ENCODE data around the gene ABO.
"Not testable (repeated sequence)": the region's sequence is repeated elsewhere in the genome, so short reads cannot be mapped to it uniquely, and the experiment has no call there.

The ABO gene

DNA sequence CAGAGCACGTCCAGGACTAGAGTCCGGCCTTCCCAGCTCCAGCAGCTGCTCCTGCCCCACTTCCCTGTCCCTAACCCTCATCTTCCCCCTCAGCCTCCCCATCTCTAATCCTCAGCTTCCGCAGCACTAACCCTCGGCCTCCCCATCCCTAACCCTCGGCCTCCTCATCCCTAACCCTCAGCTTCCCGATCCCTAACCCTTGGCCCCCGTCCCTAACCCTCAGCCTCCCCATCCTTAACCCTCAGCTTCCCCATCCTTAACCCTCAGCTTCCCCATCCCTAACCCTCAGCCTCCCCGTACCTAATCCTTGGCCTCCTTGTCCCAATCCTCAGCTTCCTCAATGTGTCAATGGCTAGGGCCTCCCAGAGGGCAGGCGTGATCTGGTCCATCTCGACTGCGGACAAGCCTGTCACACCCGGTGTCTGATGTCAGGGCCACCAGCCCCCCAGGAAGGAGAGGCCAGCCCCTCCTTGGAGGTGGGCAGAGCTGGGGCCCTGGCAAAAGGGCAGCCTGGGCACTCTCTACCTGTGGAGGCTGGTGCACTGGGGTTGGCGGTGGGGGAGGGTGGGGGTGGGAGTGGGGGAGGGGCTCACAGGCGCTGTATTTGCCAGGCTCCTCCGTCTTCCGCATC lies 67.3 kb downstream of the ABO start:
- no peaks in the 10 kb centered on the region for H3K9me3 ChIP-seq (ENCODE audit: insufficient read depth, low read length)
- H3K27ac ChIP-seq (ENCODE audit: low read depth, low read length) = no peak overlapping the region
- no peak overlapping the region for H3K9ac ChIP-seq (ENCODE audit: low read length)
- H2AFZ ChIP-seq (ENCODE audit: low read depth, low read length, severe bottlenecking) = no peak overlapping the region
- no peaks in the 10 kb centered on the region for H3F3A ChIP-seq (ENCODE audit: insufficient read depth)
- no peaks in the 10 kb centered on the region for H3K9me2 ChIP-seq (replicated peaks; ENCODE audit: insufficient read depth, low read length)
- H3K4me3 ChIP-seq (ENCODE audit: insufficient read depth, low read length, poor library complexity, severe bottlenecking) = no peak overlapping the region
- TF ChIP-seq, protein P1, sequence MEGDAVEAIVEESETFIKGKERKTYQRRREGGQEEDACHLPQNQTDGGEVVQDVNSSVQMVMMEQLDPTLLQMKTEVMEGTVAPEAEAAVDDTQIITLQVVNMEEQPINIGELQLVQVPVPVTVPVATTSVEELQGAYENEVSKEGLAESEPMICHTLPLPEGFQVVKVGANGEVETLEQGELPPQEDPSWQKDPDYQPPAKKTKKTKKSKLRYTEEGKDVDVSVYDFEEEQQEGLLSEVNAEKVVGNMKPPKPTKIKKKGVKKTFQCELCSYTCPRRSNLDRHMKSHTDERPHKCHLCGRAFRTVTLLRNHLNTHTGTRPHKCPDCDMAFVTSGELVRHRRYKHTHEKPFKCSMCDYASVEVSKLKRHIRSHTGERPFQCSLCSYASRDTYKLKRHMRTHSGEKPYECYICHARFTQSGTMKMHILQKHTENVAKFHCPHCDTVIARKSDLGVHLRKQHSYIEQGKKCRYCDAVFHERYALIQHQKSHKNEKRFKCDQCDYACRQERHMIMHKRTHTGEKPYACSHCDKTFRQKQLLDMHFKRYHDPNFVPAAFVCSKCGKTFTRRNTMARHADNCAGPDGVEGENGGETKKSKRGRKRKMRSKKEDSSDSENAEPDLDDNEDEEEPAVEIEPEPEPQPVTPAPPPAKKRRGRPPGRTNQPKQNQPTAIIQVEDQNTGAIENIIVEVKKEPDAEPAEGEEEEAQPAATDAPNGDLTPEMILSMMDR (IDR thresholded peaks at IDR 0.05; ENCODE audit: insufficient read depth, low read length, poor library complexity, severe bottlenecking) = no peak
- no peak for TF ChIP-seq EZH2phosphoT487 (conservative IDR thresholded peaks at IDR 0.05; ENCODE audit: low read length)
- no peaks in the 10 kb centered on the region for H3K79me2 ChIP-seq (ENCODE audit: insufficient read depth, low read length)
- no peaks in the 10 kb centered on the region for H3K36me3 ChIP-seq (ENCODE audit: low read length)
- H4K20me1 ChIP-seq (ENCODE audit: low read depth, low read length) = no peaks in the 10 kb centered on the region
- no peak overlapping the region for H3K4me2 ChIP-seq (ENCODE audit: low read depth, low read length, poor library complexity, severe bottlenecking)
- no peaks in the 10 kb centered on the region for H3K27me3 ChIP-seq (ENCODE audit: low read length)

DNA sequence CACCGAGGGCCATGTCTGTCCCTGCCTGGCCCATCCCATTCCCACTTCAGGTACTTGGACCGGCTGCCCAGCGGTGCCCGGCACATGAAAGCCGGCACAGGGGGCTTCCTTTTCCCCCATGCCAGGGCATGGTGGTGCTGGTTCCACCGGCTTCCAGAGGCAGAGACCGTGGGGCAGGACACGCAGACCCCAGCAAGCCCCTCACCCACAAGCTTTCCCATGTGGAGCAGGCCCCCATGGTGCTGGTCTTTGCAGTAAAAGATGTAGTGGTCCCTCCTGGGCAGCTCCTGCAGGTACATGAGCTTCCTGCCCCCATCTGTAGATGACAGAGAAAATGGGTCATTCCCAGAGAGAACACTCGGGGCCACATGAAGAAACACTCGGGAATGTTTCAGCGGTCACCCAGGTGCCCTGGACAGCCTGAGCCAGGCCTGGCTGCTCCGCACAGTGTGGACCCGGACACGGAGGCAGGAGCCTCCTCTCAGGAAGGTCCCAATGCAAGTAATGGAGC lies 67.9 kb downstream of the ABO start:
- Histone ChIP-seq H3K9ac (ENCODE audit: low read length) (no peak overlapping the region), H3K4me3 (ENCODE audit: insufficient read depth, low read length, poor library complexity, severe bottlenecking) (no peak overlapping the region), H3K36me3 (ENCODE audit: low read length) (no peaks in the 10 kb centered on the region), H3K9me2 (replicated peaks; ENCODE audit: insufficient read depth, low read length) (no peaks in the 10 kb centered on the region), H3K4me2 (ENCODE audit: low read depth, low read length, poor library complexity, severe bottlenecking) (no peak overlapping the region), H3K9me3 (ENCODE audit: insufficient read depth, low read length) (no peaks in the 10 kb centered on the region), H3K79me2 (ENCODE audit: insufficient read depth, low read length) (no peaks in the 10 kb centered on the region), H4K20me1 (ENCODE audit: low read depth, low read length) (no peaks in the 10 kb centered on the region), H3K27ac (ENCODE audit: low read depth, low read length) (no peak overlapping the region), H3K27me3 (ENCODE audit: low read length) (no peaks in the 10 kb centered on the region), H3F3A (ENCODE audit: insufficient read depth) (no peaks in the 10 kb centered on the region), H2AFZ (ENCODE audit: low read depth, low read length, severe bottlenecking) (no peak overlapping the region)
- no peak for TF ChIP-seq EZH2phosphoT487 (conservative IDR thresholded peaks at IDR 0.05; ENCODE audit: low read length)
- TF ChIP-seq, protein P1 (IDR thresholded peaks at IDR 0.05; ENCODE audit: insufficient read depth, low read length, poor library complexity, severe bottlenecking) = no peak

DNA sequence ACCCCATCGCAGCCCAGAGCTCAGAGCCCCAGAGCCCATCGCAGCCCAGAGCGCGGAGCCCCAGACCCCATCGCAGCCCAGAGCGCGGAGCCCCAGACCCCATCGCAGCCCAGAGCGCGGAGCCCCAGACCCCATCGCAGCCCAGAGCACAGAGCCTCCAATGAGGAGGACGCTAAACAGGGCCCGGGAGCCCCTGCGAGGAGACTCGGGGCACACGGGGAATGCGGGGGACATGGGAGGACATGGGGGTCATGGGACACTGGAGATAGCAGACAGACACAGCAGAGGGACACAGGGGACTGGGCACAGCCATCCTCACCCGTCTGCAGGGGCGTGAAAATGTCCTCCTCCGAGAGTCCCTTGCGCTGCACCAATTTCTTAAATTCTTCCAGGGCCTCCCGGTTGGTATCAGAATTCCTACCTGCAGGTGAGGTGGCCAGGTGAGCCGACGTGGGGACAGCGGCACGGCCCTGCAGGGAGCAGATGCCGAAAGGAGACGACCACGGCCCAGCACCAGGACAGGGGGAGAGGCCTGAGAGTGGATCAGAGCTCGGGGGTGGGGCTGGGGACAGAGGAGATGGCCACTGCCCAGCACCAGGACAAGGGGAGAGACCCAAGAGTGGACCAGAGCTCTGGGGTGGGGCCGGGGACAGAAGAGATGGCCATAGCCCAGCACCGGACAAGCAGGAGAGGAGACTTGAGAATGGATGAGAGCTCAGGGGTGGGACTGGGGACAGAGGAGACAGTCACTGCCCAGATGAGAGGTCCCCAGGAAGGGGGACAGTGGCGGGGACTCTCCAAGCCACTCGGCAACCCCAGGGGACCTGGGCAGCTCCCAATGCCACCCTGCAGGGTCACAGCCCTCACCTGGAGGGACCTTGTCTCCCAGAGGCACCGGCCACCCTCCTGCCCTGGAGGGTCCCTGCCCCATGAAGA lies 68.7 kb downstream of the ABO start:
- no peaks in the 10 kb centered on the region for H3K9me3 ChIP-seq (ENCODE audit: insufficient read depth, low read length)
- H3K27ac ChIP-seq (ENCODE audit: low read depth, low read length) = no peak overlapping the region
- no peak overlapping the region for H3K4me3 ChIP-seq (ENCODE audit: insufficient read depth, low read length, poor library complexity, severe bottlenecking)
- TF ChIP-seq, protein P1 (IDR thresholded peaks at IDR 0.05; ENCODE audit: insufficient read depth, low read length, poor library complexity, severe bottlenecking) = no peak
- no peak for TF ChIP-seq EZH2phosphoT487 (conservative IDR thresholded peaks at IDR 0.05; ENCODE audit: low read length)
- H3K4me2 ChIP-seq (ENCODE audit: low read depth, low read length, poor library complexity, severe bottlenecking) = no peak overlapping the region
- H2AFZ ChIP-seq (ENCODE audit: low read depth, low read length, severe bottlenecking) = no peak overlapping the region
- H4K20me1 ChIP-seq (ENCODE audit: low read depth, low read length) = no peaks in the 10 kb centered on the region
- no peak overlapping the region for H3K9ac ChIP-seq (ENCODE audit: low read length)
- H3K27me3 ChIP-seq (ENCODE audit: low read length) = no peaks in the 10 kb centered on the region
- no peaks in the 10 kb centered on the region for H3K79me2 ChIP-seq (ENCODE audit: insufficient read depth, low read length)
- H3K9me2 ChIP-seq (replicated peaks; ENCODE audit: insufficient read depth, low read length) = no peaks in the 10 kb centered on the region
- H3F3A ChIP-seq (ENCODE audit: insufficient read depth) = no peaks in the 10 kb centered on the region
- no peaks in the 10 kb centered on the region for H3K36me3 ChIP-seq (ENCODE audit: low read length)

DNA sequence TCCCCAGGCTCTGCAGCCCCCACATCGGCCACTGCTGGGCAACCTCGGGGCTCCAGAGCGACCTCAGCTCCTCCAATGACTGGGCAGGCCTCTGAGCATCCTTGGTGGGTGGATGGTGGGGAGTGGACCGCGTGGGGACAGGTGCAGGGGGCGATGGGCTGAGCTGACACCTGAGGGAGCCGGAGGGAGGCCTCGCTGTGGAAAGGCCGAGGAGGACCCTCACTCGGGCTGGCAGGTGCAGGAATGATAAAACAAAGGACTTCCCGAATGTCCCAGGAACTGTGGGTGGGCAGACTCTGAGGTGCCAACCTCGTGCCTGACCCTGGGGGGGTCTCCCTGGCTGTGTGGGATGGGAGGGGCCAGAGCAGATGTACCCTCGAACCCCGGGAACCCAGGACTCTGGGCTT lies 69.5 kb downstream of the ABO start:
- not testable (repeated sequence) for H2AFZ ChIP-seq (ENCODE audit: low read depth, low read length, severe bottlenecking); H3K27ac ChIP-seq (ENCODE audit: low read depth, low read length); H3K9me2 ChIP-seq (replicated peaks; ENCODE audit: insufficient read depth, low read length); H3K79me2 ChIP-seq (ENCODE audit: insufficient read depth, low read length); H3K9ac ChIP-seq (ENCODE audit: low read length); H4K20me1 ChIP-seq (ENCODE audit: low read depth, low read length); H3K36me3 ChIP-seq (ENCODE audit: low read length); H3K4me3 ChIP-seq (ENCODE audit: insufficient read depth, low read length, poor library complexity, severe bottlenecking); H3K4me2 ChIP-seq (ENCODE audit: low read depth, low read length, poor library complexity, severe bottlenecking); H3K27me3 ChIP-seq (ENCODE audit: low read length); H3K9me3 ChIP-seq (ENCODE audit: insufficient read depth, low read length); H3F3A ChIP-seq (ENCODE audit: insufficient read depth)
